A673 (cell line): Measurements from ENCODE around the gene TRPM8.

Source experiments
- EZH2 ChIP-seq: fragments of 200-600 bp; sonication (generic); IDR thresholded peaks from 2 replicates; pipeline ENCODE4 v1.6.1; 2017; ENCODE audit warnings: borderline replicate concordance, low read depth, mild to moderate bottlenecking, mixed read lengths, antibody characterized with exemption, low read length; ENCODE audit not compliant: poor library complexity, severe bottlenecking
- TF ChIP-seq, protein P1 (sequence below): fragments of 300-800, 200-600 bp; sonication (generic); conservative IDR thresholded peaks from 2 replicates; pipeline ENCODE4 v1.5.1; 2017; ENCODE audit warnings: low read depth, mild to moderate bottlenecking, antibody characterized with exemption, low read length, moderate library complexity, mixed read lengths

DNA sequence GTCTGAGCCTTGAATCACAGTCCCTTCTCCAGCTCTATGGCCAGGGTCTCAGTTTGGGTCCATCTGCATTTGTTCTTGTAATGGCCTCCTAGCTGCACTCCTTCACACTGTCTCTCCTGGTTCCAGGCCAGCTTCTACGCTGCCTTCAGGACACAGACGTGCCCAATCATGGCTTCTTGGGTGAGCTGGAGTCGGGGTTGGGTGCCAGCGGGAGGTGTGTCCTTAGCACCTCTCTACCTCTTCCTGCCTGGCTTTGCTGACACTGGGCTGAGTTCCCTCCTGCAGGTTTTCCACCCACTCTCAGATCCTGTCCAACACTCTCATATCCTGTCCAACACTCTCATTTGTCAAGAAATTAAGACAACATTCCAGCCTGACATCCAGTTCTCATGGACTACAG lies 9.6 kb downstream of the TRPM8 start:
- TF ChIP-seq, protein P1, sequence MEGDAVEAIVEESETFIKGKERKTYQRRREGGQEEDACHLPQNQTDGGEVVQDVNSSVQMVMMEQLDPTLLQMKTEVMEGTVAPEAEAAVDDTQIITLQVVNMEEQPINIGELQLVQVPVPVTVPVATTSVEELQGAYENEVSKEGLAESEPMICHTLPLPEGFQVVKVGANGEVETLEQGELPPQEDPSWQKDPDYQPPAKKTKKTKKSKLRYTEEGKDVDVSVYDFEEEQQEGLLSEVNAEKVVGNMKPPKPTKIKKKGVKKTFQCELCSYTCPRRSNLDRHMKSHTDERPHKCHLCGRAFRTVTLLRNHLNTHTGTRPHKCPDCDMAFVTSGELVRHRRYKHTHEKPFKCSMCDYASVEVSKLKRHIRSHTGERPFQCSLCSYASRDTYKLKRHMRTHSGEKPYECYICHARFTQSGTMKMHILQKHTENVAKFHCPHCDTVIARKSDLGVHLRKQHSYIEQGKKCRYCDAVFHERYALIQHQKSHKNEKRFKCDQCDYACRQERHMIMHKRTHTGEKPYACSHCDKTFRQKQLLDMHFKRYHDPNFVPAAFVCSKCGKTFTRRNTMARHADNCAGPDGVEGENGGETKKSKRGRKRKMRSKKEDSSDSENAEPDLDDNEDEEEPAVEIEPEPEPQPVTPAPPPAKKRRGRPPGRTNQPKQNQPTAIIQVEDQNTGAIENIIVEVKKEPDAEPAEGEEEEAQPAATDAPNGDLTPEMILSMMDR, result no peak
- TF ChIP-seq EZH2, result no peak
